BE2C (cell line): Measurements from ENCODE around the gene AGPAT4.
"Not testable (repeated sequence)": the region's sequence is repeated elsewhere in the genome, so short reads cannot be mapped to it uniquely, and the experiment has no call there.

Experiments used
- DNase-seq: peaks from one replicate; pipeline ENCODE4 v3.0.0-alpha.2; 2020
- H3K27me3 ChIP-seq: fragments of 250-450 bp; sonication (Bioruptor Pico); 2 replicates; pipeline ENCODE4 v1.5.1; 2020; ENCODE audit warnings: mild to moderate bottlenecking
- H3K36me3 ChIP-seq: fragments of 250-450 bp; sonication (Bioruptor Pico); 2 replicates; pipeline ENCODE4 v1.5.1; 2020; ENCODE audit warnings: mild to moderate bottlenecking
- H3K4me1 ChIP-seq: fragments of 250-450 bp; sonication (Bioruptor Pico); 2 replicates; pipeline ENCODE4 v1.5.1; 2020
- H3K4me3 ChIP-seq: 2 replicates; pipeline ENCODE4 v1.5.1; 2011; ENCODE audit warnings: low read depth, low read length
- H3K9me3 ChIP-seq: fragments of 250-450 bp; sonication (Bioruptor Pico); 2 replicates; pipeline ENCODE4 v1.5.1; 2020
- TF ChIP-seq, protein P1 (sequence below): IDR thresholded peaks from 2 replicates; pipeline ENCODE4 v1.5.1; 2012; ENCODE audit warnings: mild to moderate bottlenecking, low read depth, low read length

The AGPAT4 gene

DNA sequence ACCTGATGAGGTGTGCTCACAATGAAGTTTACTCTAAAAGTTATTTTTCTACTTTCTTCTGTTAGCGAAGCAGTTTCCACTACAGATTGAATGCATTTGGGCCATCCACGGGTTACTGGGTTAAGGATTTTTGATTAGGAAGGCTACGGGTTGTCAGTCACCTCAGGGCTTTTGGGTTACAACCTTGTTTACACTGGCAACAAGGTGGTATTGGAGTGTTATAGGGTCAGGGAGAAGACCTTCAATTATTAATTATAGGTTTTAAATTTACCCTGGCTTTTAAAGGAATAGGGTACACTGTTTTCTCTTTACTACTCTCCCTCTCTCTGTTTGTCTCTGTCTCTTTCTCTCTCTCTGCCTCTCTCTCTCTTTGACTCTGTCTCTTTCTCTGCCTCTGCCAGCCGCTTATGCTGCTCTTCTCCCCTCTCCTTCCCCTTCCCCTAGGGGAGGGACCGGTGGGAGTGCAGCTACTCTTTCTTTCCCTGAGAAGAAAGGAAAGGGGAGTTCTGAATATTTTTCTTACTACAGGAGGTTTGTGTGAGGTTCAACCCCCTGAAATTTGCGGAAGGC lies 40.2 kb upstream of the AGPAT4 start:
- no peaks in the 10 kb centered on the region for H3K9me3 ChIP-seq
- DNase-seq, result no peak
- H3K36me3 ChIP-seq, result no peaks in the 10 kb centered on the region
- no peaks in the 10 kb centered on the region for H3K4me1 ChIP-seq
- TF ChIP-seq, protein P1, sequence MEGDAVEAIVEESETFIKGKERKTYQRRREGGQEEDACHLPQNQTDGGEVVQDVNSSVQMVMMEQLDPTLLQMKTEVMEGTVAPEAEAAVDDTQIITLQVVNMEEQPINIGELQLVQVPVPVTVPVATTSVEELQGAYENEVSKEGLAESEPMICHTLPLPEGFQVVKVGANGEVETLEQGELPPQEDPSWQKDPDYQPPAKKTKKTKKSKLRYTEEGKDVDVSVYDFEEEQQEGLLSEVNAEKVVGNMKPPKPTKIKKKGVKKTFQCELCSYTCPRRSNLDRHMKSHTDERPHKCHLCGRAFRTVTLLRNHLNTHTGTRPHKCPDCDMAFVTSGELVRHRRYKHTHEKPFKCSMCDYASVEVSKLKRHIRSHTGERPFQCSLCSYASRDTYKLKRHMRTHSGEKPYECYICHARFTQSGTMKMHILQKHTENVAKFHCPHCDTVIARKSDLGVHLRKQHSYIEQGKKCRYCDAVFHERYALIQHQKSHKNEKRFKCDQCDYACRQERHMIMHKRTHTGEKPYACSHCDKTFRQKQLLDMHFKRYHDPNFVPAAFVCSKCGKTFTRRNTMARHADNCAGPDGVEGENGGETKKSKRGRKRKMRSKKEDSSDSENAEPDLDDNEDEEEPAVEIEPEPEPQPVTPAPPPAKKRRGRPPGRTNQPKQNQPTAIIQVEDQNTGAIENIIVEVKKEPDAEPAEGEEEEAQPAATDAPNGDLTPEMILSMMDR, result no peak
- no peaks in the 10 kb centered on the region for H3K27me3 ChIP-seq
- H3K4me3 ChIP-seq, result no peak overlapping the region

GRCh38 chr6:161313475-161313874 lies 39.6 kb upstream of the AGPAT4 start:
- H3K4me1 ChIP-seq, DNase-seq, H3K9me3 ChIP-seq, H3K4me3 ChIP-seq, H3K36me3 ChIP-seq, H3K27me3 ChIP-seq: not testable (repeated sequence)

DNA sequence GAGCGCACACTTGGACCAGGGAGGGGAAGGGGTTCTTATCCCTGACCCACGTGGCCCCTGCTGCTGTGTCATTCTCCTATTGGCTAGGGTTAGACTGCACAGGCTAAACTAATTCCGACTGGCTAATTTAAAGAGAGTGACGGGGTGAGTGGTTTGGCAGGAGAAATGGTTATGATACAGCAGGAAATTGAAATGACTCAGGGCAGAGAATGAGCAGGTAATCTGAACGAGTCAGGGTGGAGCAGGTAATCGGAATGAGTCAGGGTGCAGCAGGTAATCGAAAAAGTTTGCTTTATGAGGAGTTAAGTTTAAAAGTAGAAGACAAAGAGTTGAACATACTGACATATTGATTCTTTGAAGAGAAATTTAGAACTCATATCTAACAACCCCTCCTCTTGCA lies 35.9 kb upstream of the AGPAT4 start:
- H3K9me3 ChIP-seq, DNase-seq, H3K36me3 ChIP-seq, H3K4me1 ChIP-seq, H3K4me3 ChIP-seq, H3K27me3 ChIP-seq: not testable (repeated sequence)

- no peaks in the 10 kb centered on the region for H3K4me1 ChIP-seq
- H3K9me3 ChIP-seq, result no peaks in the 10 kb centered on the region
- H3K4me3 ChIP-seq, result no peak overlapping the region
- no peak for DNase-seq
- TF ChIP-seq, protein P1, result no peak
- no peaks in the 10 kb centered on the region for H3K27me3 ChIP-seq
- no peaks in the 10 kb centered on the region for H3K36me3 ChIP-seq
These were observed 34.3 kb upstream of the AGPAT4 start for GRCh38 chr6:161308075-161308655.

DNA sequence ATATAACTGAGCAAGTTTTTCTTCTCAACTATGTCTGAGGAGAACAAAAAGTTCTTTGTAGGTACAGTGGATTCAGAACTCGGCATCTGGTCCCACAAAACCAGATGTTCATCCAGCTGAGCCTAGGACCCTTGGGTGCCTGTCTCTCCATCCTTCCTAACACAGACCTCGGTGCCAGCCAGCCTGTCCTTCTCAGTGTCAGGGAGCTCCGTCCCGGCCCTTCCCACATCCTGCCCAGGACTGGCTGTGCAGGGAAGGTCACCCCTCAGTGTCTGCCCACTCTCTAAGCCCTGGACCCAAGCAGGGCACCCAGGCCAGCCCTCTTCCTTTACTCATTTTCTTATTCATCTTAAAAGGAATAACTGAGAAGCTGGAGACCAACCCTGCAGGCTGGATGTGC lies 32.0 kb upstream of the AGPAT4 start:
- H3K36me3 ChIP-seq, result no peaks in the 10 kb centered on the region
- no peaks in the 10 kb centered on the region for H3K4me1 ChIP-seq
- TF ChIP-seq, protein P1, result no peak

DNA sequence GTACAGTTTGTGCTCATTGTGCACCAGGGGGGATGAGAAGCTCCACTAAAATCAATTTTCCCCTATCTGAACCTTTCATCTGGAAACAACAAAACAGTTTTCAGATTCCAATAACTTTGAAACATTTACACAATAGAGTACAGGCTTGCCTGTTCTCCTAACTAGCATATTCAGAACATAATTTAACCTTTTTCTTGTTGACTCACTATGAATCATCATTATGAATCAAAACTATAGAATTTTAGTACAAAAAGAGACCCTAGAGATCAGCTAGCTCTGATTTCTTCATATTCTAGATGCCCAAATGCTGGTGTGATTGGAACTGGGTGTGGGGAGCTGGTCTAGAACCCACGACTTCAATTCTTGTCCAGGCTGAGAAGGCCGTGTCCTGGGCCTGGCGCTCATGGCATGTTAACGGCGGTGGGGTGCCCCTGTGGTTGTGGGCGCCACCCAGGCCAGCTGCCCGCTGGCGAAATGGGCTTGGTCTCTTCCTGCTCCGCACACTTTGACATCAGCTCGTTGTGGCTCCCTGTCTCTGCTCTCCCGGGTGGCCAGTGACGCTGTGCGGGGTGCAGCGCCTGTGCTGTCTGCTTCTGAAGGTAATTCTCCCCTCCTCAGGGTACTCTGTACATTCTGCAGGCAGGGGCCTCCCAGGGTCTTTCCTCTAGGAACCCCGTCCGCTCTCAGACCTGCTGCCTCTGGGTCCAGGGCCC lies 29.9 kb upstream of the AGPAT4 start:
- TF ChIP-seq, protein P1, result no peak
- Histone ChIP-seq H3K27me3 (no peaks in the 10 kb centered on the region), H3K4me1 (peaks cover 3% of the 10 kb centered on the region; the same call in 1 of the 2 replicates), H3K4me3 (no peak overlapping the region), H3K36me3 (no peaks in the 10 kb centered on the region), H3K9me3 (no peaks in the 10 kb centered on the region)
- DNase-seq, result no peak

More for the DNA sequence above, 32.0 kb upstream of the AGPAT4 start:
- DNase-seq, result no peak
- Histone ChIP-seq H3K27me3 (no peaks in the 10 kb centered on the region), H3K4me3 (no peak overlapping the region), H3K9me3 (no peaks in the 10 kb centered on the region)

- TF ChIP-seq, protein P1, result no peak
- H3K9me3 ChIP-seq, result no peaks in the 10 kb centered on the region
- no peak for DNase-seq
- peaks cover 3% of the 10 kb centered on the region; the same call in 1 of the 2 replicates for H3K4me1 ChIP-seq
- H3K36me3 ChIP-seq, result no peaks in the 10 kb centered on the region
- H3K27me3 ChIP-seq, result no peaks in the 10 kb centered on the region
- no peak overlapping the region for H3K4me3 ChIP-seq
These were observed 29.1 kb upstream of the AGPAT4 start for GRCh38 chr6:161302949-161303348.
